HL-60 (cell line): ENCODE measurements around the gene SLC45A2.

Source experiments
- DNase-seq, 2 experiments: peaks; one replicate each; pipeline ENCODE4 v3.0.0-alpha.2; 2010 to 2020; ENCODE audit warnings: low read depth in 1 of 2, low spot score in 1 of 2
- H3K27ac ChIP-seq: fragments of 250-450 bp; sonication (Bioruptor Pico); replicated peaks from 2 replicates; pipeline ENCODE4 v1.5.1; 2020; ENCODE audit warnings: mild to moderate bottlenecking, moderate library complexity
- H3K27me3 ChIP-seq: fragments of 250-450 bp; sonication (Bioruptor Pico); 2 replicates; pipeline ENCODE4 v1.5.1; 2021; ENCODE audit warnings: mild to moderate bottlenecking, moderate library complexity; ENCODE audit not compliant: insufficient read depth, poor library complexity, severe bottlenecking
- H3K4me3 ChIP-seq: replicated peaks from 2 replicates; pipeline ENCODE4 v1.5.1; 2011; ENCODE audit warnings: mild to moderate bottlenecking, control low read depth, low read length; ENCODE audit not compliant: insufficient read depth
- GABPA ChIP-seq: IDR thresholded peaks from 2 replicates; pipeline ENCODE4 v1.6.1; 2012; ENCODE audit warnings: low read depth
- POLR2AphosphoS5 ChIP-seq: IDR thresholded peaks from 2 replicates; pipeline ENCODE4 v1.6.1; 2012; ENCODE audit warnings: low read depth
- SPI1 ChIP-seq: IDR thresholded peaks from 2 replicates; pipeline ENCODE4 v1.6.1; 2012; ENCODE audit warnings: low read depth, mild to moderate bottlenecking, borderline replicate concordance
- TF ChIP-seq, protein P1 (sequence below): IDR thresholded peaks from 2 replicates; pipeline ENCODE4 v1.6.1; 2012; ENCODE audit warnings: low read depth; ENCODE audit not compliant: insufficient replicate concordance
- TF ChIP-seq, protein P2 (sequence below): IDR thresholded peaks from one replicate; pipeline ENCODE4 v1.5.1; 2011; ENCODE audit warnings: low read length, control low read depth, inconsistent platforms; ENCODE audit not compliant: insufficient read depth

Gene SLC45A2

DNA sequence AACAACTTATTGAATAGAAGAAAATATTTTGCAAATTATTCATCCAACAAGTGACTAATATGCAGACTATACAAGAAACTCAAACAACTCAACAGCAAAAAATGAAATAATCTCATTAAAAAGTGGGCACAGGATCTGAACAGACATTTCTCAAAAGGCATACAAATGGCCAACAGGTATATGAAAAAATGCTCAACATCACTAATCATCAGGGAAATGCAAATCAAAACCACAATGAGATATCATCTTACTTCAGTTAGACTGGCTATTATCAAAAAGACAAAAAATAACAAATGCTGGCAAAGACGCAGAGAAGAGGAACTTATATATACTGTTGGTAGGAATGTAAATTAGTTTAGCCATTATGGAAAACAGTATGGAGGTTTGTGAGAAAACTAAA is 25.1 kb upstream of the SLC45A2 start:
- TF ChIP-seq, protein P1, sequence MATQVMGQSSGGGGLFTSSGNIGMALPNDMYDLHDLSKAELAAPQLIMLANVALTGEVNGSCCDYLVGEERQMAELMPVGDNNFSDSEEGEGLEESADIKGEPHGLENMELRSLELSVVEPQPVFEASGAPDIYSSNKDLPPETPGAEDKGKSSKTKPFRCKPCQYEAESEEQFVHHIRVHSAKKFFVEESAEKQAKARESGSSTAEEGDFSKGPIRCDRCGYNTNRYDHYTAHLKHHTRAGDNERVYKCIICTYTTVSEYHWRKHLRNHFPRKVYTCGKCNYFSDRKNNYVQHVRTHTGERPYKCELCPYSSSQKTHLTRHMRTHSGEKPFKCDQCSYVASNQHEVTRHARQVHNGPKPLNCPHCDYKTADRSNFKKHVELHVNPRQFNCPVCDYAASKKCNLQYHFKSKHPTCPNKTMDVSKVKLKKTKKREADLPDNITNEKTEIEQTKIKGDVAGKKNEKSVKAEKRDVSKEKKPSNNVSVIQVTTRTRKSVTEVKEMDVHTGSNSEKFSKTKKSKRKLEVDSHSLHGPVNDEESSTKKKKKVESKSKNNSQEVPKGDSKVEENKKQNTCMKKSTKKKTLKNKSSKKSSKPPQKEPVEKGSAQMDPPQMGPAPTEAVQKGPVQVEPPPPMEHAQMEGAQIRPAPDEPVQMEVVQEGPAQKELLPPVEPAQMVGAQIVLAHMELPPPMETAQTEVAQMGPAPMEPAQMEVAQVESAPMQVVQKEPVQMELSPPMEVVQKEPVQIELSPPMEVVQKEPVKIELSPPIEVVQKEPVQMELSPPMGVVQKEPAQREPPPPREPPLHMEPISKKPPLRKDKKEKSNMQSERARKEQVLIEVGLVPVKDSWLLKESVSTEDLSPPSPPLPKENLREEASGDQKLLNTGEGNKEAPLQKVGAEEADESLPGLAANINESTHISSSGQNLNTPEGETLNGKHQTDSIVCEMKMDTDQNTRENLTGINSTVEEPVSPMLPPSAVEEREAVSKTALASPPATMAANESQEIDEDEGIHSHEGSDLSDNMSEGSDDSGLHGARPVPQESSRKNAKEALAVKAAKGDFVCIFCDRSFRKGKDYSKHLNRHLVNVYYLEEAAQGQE, result no peak
- TF ChIP-seq SPI1, result no peak
- TF ChIP-seq GABPA, result no peak
- TF ChIP-seq POLR2AphosphoS5, result no peak
- TF ChIP-seq, protein P2, sequence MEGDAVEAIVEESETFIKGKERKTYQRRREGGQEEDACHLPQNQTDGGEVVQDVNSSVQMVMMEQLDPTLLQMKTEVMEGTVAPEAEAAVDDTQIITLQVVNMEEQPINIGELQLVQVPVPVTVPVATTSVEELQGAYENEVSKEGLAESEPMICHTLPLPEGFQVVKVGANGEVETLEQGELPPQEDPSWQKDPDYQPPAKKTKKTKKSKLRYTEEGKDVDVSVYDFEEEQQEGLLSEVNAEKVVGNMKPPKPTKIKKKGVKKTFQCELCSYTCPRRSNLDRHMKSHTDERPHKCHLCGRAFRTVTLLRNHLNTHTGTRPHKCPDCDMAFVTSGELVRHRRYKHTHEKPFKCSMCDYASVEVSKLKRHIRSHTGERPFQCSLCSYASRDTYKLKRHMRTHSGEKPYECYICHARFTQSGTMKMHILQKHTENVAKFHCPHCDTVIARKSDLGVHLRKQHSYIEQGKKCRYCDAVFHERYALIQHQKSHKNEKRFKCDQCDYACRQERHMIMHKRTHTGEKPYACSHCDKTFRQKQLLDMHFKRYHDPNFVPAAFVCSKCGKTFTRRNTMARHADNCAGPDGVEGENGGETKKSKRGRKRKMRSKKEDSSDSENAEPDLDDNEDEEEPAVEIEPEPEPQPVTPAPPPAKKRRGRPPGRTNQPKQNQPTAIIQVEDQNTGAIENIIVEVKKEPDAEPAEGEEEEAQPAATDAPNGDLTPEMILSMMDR, result no peak
- no peak for DNase-seq
- H3K27ac ChIP-seq, result peak overlapping the region; percentile 98
- H3K4me3 ChIP-seq, result no peak overlapping the region
- H3K27me3 ChIP-seq, result no peaks in the 10 kb centered on the region

DNA sequence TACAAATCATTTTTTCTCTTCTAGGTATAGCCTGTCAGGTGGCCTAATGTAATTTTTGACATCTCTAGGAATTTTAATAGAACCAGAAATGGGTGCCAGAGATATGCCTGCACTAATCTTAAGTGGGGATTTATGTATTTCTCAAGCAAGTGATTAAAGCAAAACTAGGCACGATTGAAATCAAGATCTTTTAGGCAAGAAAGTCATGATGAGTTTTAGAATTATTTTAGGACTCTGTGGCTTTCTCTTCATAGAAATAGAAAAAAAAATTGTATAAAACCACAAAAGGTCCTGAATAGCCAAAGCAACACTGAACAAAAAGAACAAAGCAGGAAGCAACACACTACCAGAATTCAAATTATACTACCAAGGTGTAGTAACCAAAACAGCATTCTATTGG is 24.3 kb upstream of the SLC45A2 start:
- TF ChIP-seq GABPA (no peak), POLR2AphosphoS5 (no peak)
- TF ChIP-seq, protein P1, result no peak
- Histone ChIP-seq H3K4me3 (peak overlapping the region; percentile 76), H3K27me3 (no peaks in the 10 kb centered on the region), H3K27ac (peak overlapping the region; percentile 98)
- DNase-seq, result no peak

DNA sequence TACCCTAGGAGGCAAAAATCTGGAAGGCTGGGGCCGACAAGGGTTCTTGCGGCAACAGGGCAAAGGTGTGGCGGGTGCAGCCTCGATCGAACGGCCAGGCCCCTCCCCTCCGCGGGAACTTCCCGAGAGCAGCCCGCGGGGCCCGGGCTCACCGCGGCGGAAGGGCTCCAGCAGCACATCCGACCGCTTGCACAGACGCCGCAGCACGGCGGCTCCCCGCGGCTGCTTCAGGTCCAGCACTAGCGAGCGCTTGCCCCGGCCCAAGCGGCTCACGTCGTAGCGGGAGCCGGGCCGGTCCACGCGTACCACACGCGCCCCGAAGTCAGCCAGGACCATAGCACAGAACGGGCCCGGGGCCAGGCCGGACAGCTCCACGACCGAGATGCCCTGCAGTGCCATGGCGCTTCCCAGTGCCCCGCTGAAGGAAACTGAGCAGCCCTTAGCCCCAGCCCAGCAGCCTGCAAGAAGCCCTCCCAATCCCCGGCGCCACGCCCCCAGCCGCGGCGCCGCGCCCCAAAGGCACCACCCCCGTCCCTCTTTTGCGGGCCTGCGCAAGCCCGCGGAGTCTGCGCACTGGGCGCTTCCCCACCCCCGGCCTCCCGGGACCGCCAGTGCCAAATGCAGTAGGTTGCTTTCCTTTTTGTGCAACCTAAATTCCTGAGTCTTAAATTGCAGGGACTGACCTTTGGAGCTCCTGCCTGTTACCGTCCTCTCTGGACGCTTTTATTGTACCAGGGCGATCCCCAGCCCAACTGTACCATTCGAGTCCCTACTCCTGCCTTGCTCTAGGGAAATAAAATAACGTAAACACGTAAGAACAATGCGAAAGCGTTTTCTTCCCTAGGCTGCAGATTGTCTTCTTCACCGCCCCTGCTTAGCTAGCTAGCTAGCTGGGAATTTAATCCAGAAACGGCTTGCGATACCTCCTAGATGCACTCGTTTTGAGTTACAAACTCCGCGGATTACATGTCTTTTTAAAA is 23.4 kb upstream of the SLC45A2 start, which contains the start of gene AMACR:
Gene AMACR, minus strand, starts transcription at position 430 of the 980 bp plus-strand sequence. Its CDS starts 31 bp downstream, at position 399.
- Histone ChIP-seq H3K4me3 (peak within 1 kb of the TSS; percentile 76), H3K27ac (peak within 1 kb of the TSS; percentile 98), H3K27me3 (no peaks in the 10 kb centered on the region)
- peak; percentile 72 to 93 for DNase-seq
- TF ChIP-seq, protein P2, result no peak
- TF ChIP-seq, protein P1, result peak; percentile 65
- TF ChIP-seq SPI1 (no peak), POLR2AphosphoS5 (peak; percentile 91)
